Thyroid gland (tissue), 4 donors: ENCODE measurements around the gene TLR8. TPM values are rescaled to one million over a fixed set of nuclear protein-coding genes. Genes with fewer than 3 reads are reported as not detected.

ENCODE experiments used
- DNase-seq, 2 donors: peaks; one replicate each; pipeline ENCODE4 v3.0.0-alpha.2; 2019
- H3K27ac ChIP-seq, 3 donors: fragments of 200-600 bp; sonication (generic); 1 replicate in 2 of 3; 2 replicates in 1 of 3; pipeline ENCODE4 v1.5.1; 2016 to 2019; ENCODE audit warnings: mild to moderate bottlenecking in 1 of 3, moderate library complexity in 1 of 3
- H3K27me3 ChIP-seq: fragments of 200-600 bp; sonication (generic); one replicate; pipeline ENCODE4 v1.5.1; 2019
- H3K36me3 ChIP-seq, 2 donors: fragments of 200-600 bp; sonication (generic); one replicate each; pipeline ENCODE4 v1.5.1; 2016 to 2019
- H3K4me1 ChIP-seq, 2 donors: fragments of 200-600 bp; sonication (generic); one replicate each; pipeline ENCODE4 v1.5.1; 2017 to 2019
- H3K4me3 ChIP-seq, 3 donors: fragments of 200-600 bp; sonication (generic); replicated peaks in 1 of 3; 1 replicate in 2 of 3; 2 replicates in 1 of 3; pipeline ENCODE4 v1.5.1; 2016; ENCODE audit warnings: mild to moderate bottlenecking in 1 of 3
- H3K9me3 ChIP-seq: fragments of 200-600 bp; sonication (generic); one replicate; pipeline ENCODE4 v1.5.1; 2017
- CTCF ChIP-seq, 6 experiments: fragments of 200-600 bp in 3 of 6; fragments of 450-650 bp in 3 of 6; sonication (generic) in 3 of 6; IDR thresholded peaks; one replicate each; pipeline ENCODE4 v1.5.1; 2016 to 2019; ENCODE audit warnings: antibody characterized with exemption in 6 of 6, mild to moderate bottlenecking in 2 of 6, inconsistent platforms in 1 of 6, moderate library complexity in 1 of 6
- POLR2A ChIP-seq, 2 donors: fragments of 450-650 bp; IDR thresholded peaks; one replicate each; pipeline ENCODE4 v1.6.1; 2017; ENCODE audit warnings: antibody characterized with exemption in 2 of 2, mild to moderate bottlenecking in 2 of 2, moderate library complexity in 1 of 2
- WGBS, 2 donors: methylation state at CpG; one replicate each; pipeline ENCODE4 v1.1.5; 2017; 5-methylcytosine and 5-hydroxymethylcytosine counted together
- intact Hi-C: fragments of 100-400 bp; cut with DNase I; formaldehyde crosslinking; loops from one replicate; pipeline ENCODE4 v1.15.1; 2023
- total RNA-seq, 4 donors: library from RNA; depleted of rRNA; stranded (reverse); fragments of >200 nt; gene quantifications; one replicate each; pipeline ENCODE4 v1.2.3, GENCODE V29; 2016

TLR8 gene
- total RNA-seq, result 1 to 10 TPM in 1 of 4 donors, under 1 TPM in 3; 0.45 to 1.7 (median 0.62) TPM

GRCh38 chrX:12906046-12906761 lies at the start of gene TLR8:
TSS of gene TLR8 (plus strand) at chrX:12906620. CDS start at chrX:12906707, 87 bp downstream.
- Histone ChIP-seq H3K27me3 (no peaks in the 10 kb centered on the region), H3K9me3 (no peaks in the 10 kb centered on the region), H3K4me3 (no peak within 1 kb of the TSS), H3K4me1 (no peaks in the 10 kb centered on the region), H3K27ac (no peak within 1 kb of the TSS), H3K36me3 (no peaks in the 10 kb centered on the region)
- WGBS, 2 donors, result 95 to 96% methylated on average over 15 of the region's 15 CpGs
- intact Hi-C loops, result no loop called here
- TF ChIP-seq CTCF (IDR thresholded peaks at IDR 0.05) (no peak), POLR2A (IDR thresholded peaks at IDR 0.05) (no peak)
- no peak for DNase-seq

GRCh38 chrX:12865359-12865758 lies 41.1 kb upstream of the TLR8 start:
- WGBS, 2 donors, result 62 to 67% methylated on average over 6 to 7 of the region's 7 CpGs

GRCh38 chrX:12866451-12867377 lies 39.7 kb upstream of the TLR8 start, which contains the start of gene TLR7:
TSS of gene TLR7 (plus strand) at chrX:12867072. CDS start at chrX:12867579, 507 bp downstream.
- intact Hi-C loops, result no loop called here
- no peaks in the 10 kb centered on the region for H3K27me3 ChIP-seq
- H3K4me3 ChIP-seq, result no peak within 1 kb of the TSS
- no peaks in the 10 kb centered on the region for H3K4me1 ChIP-seq
- no peaks in the 10 kb centered on the region for H3K36me3 ChIP-seq
- TF ChIP-seq CTCF (IDR thresholded peaks at IDR 0.05) (no peak), POLR2A (IDR thresholded peaks at IDR 0.05) (no peak)
- H3K9me3 ChIP-seq, result no peaks in the 10 kb centered on the region
- WGBS, 2 donors, result 76 to 88% methylated on average over 7 of the region's 7 CpGs
- H3K27ac ChIP-seq, result no peak within 1 kb of the TSS
- no peak for DNase-seq

More at GRCh38 chrX:12865359-12865758, 41.1 kb upstream of the TLR8 start:
- Histone ChIP-seq H3K4me1 (no peaks in the 10 kb centered on the region), H3K4me3 (no peak overlapping the region), H3K36me3 (no peaks in the 10 kb centered on the region), H3K9me3 (no peaks in the 10 kb centered on the region), H3K27ac (no peak overlapping the region), H3K27me3 (no peaks in the 10 kb centered on the region)
- DNase-seq, result no peak
- TF ChIP-seq POLR2A (IDR thresholded peaks at IDR 0.05) (no peak), CTCF (IDR thresholded peaks at IDR 0.05) (no peak)
- intact Hi-C loops, result no loop called here

- Histone ChIP-seq H3K4me1 (no peaks in the 10 kb centered on the region), H3K27ac (no peak overlapping the region), H3K9me3 (no peaks in the 10 kb centered on the region), H3K36me3 (no peaks in the 10 kb centered on the region), H3K4me3 (no peak overlapping the region), H3K27me3 (no peaks in the 10 kb centered on the region)
- no peak for DNase-seq
- TF ChIP-seq CTCF (IDR thresholded peaks at IDR 0.05), result no peak
- TF ChIP-seq POLR2A (IDR thresholded peaks at IDR 0.05), result no peak
- intact Hi-C loops, result no loop called here
- WGBS, 2 donors, result 73 to 77% methylated on average over 4 of the region's 4 CpGs
These were observed 38.7 kb upstream of the TLR8 start for GRCh38 chrX:12867685-12868084.
